Lower leg skin (tissue), 4 donors: ENCODE results near the gene KIN. TPM values are rescaled to one million over a fixed set of nuclear protein-coding genes. Genes with fewer than 3 reads are reported as not detected.
"Not testable (repeated sequence)": the region's sequence is repeated elsewhere in the genome, so short reads cannot be mapped to it uniquely, and the experiment has no call there.

Source experiments
- DNase-seq, 2 donors: peaks; one replicate each; pipeline ENCODE4 v3.0.0-alpha.2; 2019; ENCODE audit warnings: low spot score in 2 of 2
- H3K4me3 ChIP-seq: fragments of 200-600 bp; sonication (generic); 2 replicates; pipeline ENCODE4 v1.5.1; 2017; ENCODE audit warnings: mild to moderate bottlenecking, low read depth; ENCODE audit not compliant: poor library complexity, severe bottlenecking
- POLR2A ChIP-seq, 2 donors: fragments of 450-650 bp; IDR thresholded peaks; one replicate each; pipeline ENCODE4 v1.6.1; 2016 to 2017; ENCODE audit warnings: antibody characterized with exemption in 2 of 2, mild to moderate bottlenecking in 1 of 2, moderate library complexity in 1 of 2
- WGBS, 2 donors: methylation state at CpG; one replicate each; pipeline ENCODE4 v1.1.5; 2018; 5-methylcytosine and 5-hydroxymethylcytosine counted together
- intact Hi-C: fragments of 100-400 bp; cut with DNase I; formaldehyde crosslinking; loops from one replicate; pipeline ENCODE4 v1.15.0; 2023; ENCODE audit warnings: low total_unique reads
- total RNA-seq, 4 donors: library from RNA; depleted of rRNA; stranded (reverse); fragments of >200 nt; gene quantifications; one replicate each; pipeline ENCODE4 v1.1.0, GENCODE V29; 2016
- TF ChIP-seq, protein P1 (sequence below), 3 donors: fragments of 450-650 bp; IDR thresholded peaks; one replicate each; pipeline ENCODE4 v1.5.1; 2016; ENCODE audit warnings: antibody characterized with exemption in 3 of 3, mild to moderate bottlenecking in 3 of 3, moderate library complexity in 2 of 3

The KIN gene
- total RNA-seq, 4 donors from 2014 or later, result 7.0 to 10.3 (median 8.2) TPM

DNA sequence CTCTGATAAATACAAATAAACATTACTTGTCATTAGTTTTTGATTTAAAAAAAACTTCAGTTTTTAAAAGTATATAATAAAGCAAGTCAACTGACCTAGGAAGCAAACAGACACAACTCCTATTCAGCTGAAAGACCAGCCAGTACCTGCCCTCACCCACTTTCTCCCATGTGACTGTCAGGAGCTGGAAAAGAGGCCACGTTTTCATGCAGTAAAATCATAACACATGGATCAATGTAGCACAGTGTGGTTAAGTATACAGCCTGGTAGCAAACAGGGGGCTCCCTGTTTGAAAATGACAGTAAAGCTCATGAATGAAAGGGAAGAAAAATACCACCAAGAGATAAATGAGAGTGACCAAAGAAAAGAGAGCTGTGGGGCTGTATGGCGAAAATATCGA lies 21.6 kb downstream of the KIN start:
- H3K4me3 ChIP-seq, result no peak overlapping the region
- intact Hi-C loops, result no loop called here
- 83 to 85% methylated on average over 3 of the region's 3 CpGs for whole genome bisulfite sequencing, 2 donors
- TF ChIP-seq, protein P1, sequence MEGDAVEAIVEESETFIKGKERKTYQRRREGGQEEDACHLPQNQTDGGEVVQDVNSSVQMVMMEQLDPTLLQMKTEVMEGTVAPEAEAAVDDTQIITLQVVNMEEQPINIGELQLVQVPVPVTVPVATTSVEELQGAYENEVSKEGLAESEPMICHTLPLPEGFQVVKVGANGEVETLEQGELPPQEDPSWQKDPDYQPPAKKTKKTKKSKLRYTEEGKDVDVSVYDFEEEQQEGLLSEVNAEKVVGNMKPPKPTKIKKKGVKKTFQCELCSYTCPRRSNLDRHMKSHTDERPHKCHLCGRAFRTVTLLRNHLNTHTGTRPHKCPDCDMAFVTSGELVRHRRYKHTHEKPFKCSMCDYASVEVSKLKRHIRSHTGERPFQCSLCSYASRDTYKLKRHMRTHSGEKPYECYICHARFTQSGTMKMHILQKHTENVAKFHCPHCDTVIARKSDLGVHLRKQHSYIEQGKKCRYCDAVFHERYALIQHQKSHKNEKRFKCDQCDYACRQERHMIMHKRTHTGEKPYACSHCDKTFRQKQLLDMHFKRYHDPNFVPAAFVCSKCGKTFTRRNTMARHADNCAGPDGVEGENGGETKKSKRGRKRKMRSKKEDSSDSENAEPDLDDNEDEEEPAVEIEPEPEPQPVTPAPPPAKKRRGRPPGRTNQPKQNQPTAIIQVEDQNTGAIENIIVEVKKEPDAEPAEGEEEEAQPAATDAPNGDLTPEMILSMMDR (IDR thresholded peaks at IDR 0.05), result no peak
- no peak for TF ChIP-seq POLR2A (IDR thresholded peaks at IDR 0.05)
- no peak for DNase-seq

DNA sequence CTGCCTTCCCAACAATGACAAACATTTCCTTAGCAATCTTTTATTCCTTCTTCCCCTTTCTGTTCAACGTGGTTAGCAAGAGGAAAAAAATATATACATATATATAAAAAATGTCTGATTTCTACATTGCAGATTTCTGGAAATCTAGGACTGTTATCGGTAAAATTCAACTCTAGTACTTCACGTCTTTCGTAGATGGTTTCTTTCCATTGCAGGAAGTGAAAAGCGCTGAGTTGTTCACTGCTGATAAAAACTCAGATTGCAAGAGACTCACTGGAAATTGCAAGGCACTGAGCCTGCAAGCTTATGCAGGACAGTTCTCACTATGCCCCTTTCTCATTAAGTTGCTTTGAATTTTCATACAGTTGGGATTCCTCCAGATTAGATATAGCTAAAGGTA lies 23.9 kb downstream of the KIN start:
- DNase-seq, result no peak
- intact Hi-C loops, result no loop called here
- no peak overlapping the region for H3K4me3 ChIP-seq
- 74 to 85% methylated on average over 5 of the region's 5 CpGs for WGBS, 2 donors
- TF ChIP-seq, protein P1 (IDR thresholded peaks at IDR 0.05), result no peak
- no peak for TF ChIP-seq POLR2A (IDR thresholded peaks at IDR 0.05)

DNA sequence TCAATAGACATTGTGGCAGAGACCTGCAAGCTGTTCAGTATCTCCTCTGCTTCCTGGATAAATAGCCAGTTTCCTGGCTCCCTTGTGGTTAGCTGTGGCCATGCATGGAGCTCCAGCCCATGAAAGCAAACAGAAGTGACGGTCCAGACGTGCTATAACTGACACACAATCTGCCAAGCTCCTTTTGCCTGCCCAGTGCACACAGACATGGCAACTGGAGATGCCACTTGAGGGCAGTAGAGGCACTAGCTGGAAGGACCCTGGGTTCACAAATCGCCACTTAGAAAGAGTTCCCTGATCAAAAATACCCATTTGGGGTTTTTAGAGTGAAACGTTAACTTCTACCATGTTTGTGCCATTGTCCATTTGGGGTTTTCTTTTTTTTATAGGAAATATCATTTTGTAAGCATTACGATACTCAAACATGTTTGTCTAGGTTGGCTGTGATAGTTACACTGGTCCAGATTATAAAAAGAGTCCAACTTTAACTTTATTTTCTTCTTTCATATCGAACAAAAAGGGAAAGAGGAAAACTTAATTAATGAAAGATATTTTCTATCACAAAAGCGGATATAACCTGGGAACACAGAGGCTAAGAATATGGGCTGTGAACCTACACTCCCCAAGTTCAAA lies 31.3 kb downstream of the KIN start:
- H3K4me3 ChIP-seq, result no peak overlapping the region
- no peak for DNase-seq
- TF ChIP-seq POLR2A (IDR thresholded peaks at IDR 0.05), result no peak
- TF ChIP-seq, protein P1 (IDR thresholded peaks at IDR 0.05), result no peak
- WGBS, 2 donors, result 73 to 83% methylated on average over 7 of the region's 7 CpGs
- intact Hi-C loops, result no loop called here

DNA sequence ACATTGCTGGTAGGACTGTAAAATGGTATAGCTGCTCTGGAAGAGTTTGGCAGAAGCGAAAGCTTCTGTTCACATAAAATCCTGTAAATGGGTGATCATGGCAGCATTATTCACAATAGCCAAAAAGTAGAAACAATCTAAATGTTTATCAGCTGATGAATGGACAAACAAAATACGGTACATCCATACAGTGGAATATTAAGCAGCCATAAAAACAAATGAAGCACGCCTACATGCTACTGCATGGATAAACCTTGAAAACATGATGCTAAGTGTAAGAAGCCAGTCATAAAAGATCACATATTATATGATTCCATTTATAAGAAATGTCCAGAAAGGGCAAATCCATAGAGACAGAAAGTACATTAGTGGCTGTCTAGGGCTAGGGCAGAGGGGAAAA lies 32.7 kb downstream of the KIN start:
- no peak for TF ChIP-seq POLR2A (IDR thresholded peaks at IDR 0.05)
- TF ChIP-seq, protein P1 (IDR thresholded peaks at IDR 0.05), result no peak
- 77 to 95% methylated on average over 3 of the region's 3 CpGs for WGBS, 2 donors
- DNase-seq, result no peak

DNA sequence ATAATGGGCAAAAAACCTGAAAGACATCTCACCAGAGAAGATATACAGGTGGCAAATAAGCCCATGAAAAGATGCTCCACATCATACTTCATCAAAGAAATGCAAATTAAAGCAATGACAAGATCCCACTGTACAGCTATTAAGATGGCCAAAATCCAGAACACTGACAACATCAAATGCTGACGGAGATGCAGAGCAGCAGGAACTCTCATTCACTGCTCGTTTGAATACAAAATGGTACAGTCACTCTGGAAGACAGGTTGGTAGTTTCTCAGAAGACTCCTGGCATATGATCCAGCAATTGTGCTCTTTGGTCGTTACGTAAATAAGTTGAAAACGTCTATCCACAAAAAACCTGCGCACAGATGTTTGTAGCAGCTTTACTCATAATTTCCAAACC lies 35.5 kb downstream of the KIN start:
- no peak for TF ChIP-seq POLR2A (IDR thresholded peaks at IDR 0.05)
- TF ChIP-seq, protein P1 (IDR thresholded peaks at IDR 0.05), result no peak

More for the DNA sequence above, 32.7 kb downstream of the KIN start:
- intact Hi-C loops, result no loop called here
- H3K4me3 ChIP-seq, result no peak overlapping the region

DNA sequence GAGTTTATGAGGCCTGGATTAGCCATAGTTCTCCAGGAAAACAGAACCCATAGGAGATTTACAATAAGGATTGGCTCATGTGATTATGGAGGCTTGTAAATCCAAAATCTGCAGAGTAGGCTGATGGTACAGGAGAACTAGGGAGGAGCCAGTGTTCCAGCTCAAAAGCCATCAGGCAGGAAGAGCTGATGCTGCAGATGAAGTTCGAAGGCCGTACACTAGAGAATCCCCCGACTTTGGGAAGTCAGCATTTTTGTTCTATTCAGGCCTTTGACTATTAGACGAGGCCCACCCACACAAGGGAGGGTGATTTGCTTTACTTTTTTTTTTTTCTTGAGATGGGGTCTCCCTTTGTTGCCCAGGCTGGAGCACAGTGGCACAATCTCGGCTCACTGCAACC lies 37.6 kb downstream of the KIN start:
- no peak for DNase-seq
- 93 to 94% methylated on average over 5 of the region's 5 CpGs for WGBS, 2 donors
- intact Hi-C loops, result no loop called here
- no peak overlapping the region for H3K4me3 ChIP-seq
- TF ChIP-seq POLR2A (IDR thresholded peaks at IDR 0.05), result no peak
- TF ChIP-seq, protein P1 (IDR thresholded peaks at IDR 0.05), result no peak

More for the DNA sequence above, 35.5 kb downstream of the KIN start:
- no peak for DNase-seq
- WGBS, 2 donors, result 93 to 94% methylated on average over 6 of the region's 6 CpGs
- H3K4me3 ChIP-seq, result no peak overlapping the region
- intact Hi-C loops, result no loop called here

- WGBS, 2 donors, result 90% methylated on average over 7 of the region's 7 CpGs
- intact Hi-C loops, H3K4me3 ChIP-seq, DNase-seq: not testable (repeated sequence)
Measured at GRCh38 chr10:7748637-7749036, 39.2 kb downstream of the KIN start.
